Calu3 (cell line): Measurements from ENCODE around the gene SHISAL2A. TPM values are rescaled to one million over a fixed set of nuclear protein-coding genes. Genes with fewer than 3 reads are reported as not detected.

Source experiments
- BruUV-seq: library from RNA; stranded (reverse); fragments of 400-500 nt; replicated peaks from 2 replicates; lab custom pipeline; 2021; lab: Mats Ljungman, UMichigan
- CTCF ChIA-PET: fragments of 300-600 bp; sonication (Branson Sonifier 250); formaldehyde crosslinking; loops from one replicate; lab custom pipeline; 2022; ENCODE audit warnings: antibody characterized with exemption; lab: Charles Lee
- DNase-seq: peaks from one replicate; pipeline ENCODE4 v3.0.0; 2022
- H3K27ac Mint-ChIP-seq: one replicate; pipeline ENCODE4 v1.8.0; 2022; ENCODE audit warnings: mixed read lengths; ENCODE audit not compliant: unreplicated experiment
- H3K27me3 Mint-ChIP-seq: one replicate; pipeline ENCODE4 v1.8.0; 2022; ENCODE audit warnings: mixed read lengths; ENCODE audit not compliant: unreplicated experiment
- H3K36me3 Mint-ChIP-seq: one replicate; pipeline ENCODE4 v1.8.0; 2022; ENCODE audit warnings: mild to moderate bottlenecking, moderate library complexity, mixed read lengths; ENCODE audit not compliant: insufficient read depth, unreplicated experiment
- H3K4me1 Mint-ChIP-seq: one replicate; pipeline ENCODE4 v1.8.0; 2022; ENCODE audit warnings: mild to moderate bottlenecking, low read depth, mixed read lengths; ENCODE audit not compliant: unreplicated experiment
- H3K4me3 Mint-ChIP-seq: one replicate; pipeline ENCODE4 v1.8.0; 2022; ENCODE audit warnings: mild to moderate bottlenecking, low read depth, moderate library complexity, mixed read lengths; ENCODE audit not compliant: unreplicated experiment
- H3K9me3 Mint-ChIP-seq: one replicate; pipeline ENCODE4 v1.8.0; 2022; ENCODE audit warnings: low read depth, mixed read lengths; ENCODE audit not compliant: unreplicated experiment
- CTCF ChIP-seq: fragments of 200-600 bp; IDR thresholded peaks from one replicate; pipeline ENCODE4 v1.8.0; 2022; ENCODE audit warnings: antibody characterized with exemption; ENCODE audit not compliant: unreplicated experiment
- intact Hi-C: fragments of 100-400 bp; cut with micrococcal nuclease; formaldehyde crosslinking; loops from one replicate; pipeline ENCODE4 v1.10.0; 2022; ENCODE audit not compliant: unreplicated experiment
- total RNA-seq: library from RNA; stranded (reverse); gene quantifications from 2 replicates; pipeline ENCODE4 v1.2.3, GENCODE V29; 2022

SHISAL2A gene
- total RNA-seq, 1 experiment from 2014 or later: not detected

GRCh38 chr1:52695627-52696026 is 62.7 kb downstream of the SHISAL2A start:
- Mint-ChIP-seq H3K27ac (no peak overlapping the region), H3K9me3 (peaks cover 2% of the 10 kb centered on the region), H3K27me3 (no peaks in the 10 kb centered on the region), H3K36me3 (peaks cover 44% of the 10 kb centered on the region), H3K4me3 (no peak overlapping the region), H3K4me1 (peaks cover 11% of the 10 kb centered on the region)
- DNase-seq: no peak
- CTCF ChIA-PET: interaction anchor here (0.6 to 0.7 kb wide), 2 partner anchors 475 to 638 kb away, joined by 3 read pairs; no protein-coding TSS in a partner anchor
- no peak for TF ChIP-seq CTCF
- BruUV-seq: no TSS peak
- intact Hi-C loops: no loop called here

- CTCF ChIA-PET: no interaction called here
- peak within 1 kb of the TSS; percentile 94 for H3K27ac Mint-ChIP-seq
- peak; percentile 91 for DNase-seq
- H3K27me3 Mint-ChIP-seq: no peaks in the 10 kb centered on the region
- no TSS peak for BruUV-seq
- peaks cover 18% of the 10 kb centered on the region for H3K4me1 Mint-ChIP-seq
- H3K36me3 Mint-ChIP-seq: peaks cover 29% of the 10 kb centered on the region
- intact Hi-C loops: no loop called here
- H3K4me3 Mint-ChIP-seq: peak within 1 kb of the TSS; percentile 93
- H3K9me3 Mint-ChIP-seq: peaks cover 2% of the 10 kb centered on the region
- TF ChIP-seq CTCF: no peak
Observed at GRCh38 chr1:52697795-52698674, 65.1 kb downstream of the SHISAL2A start, which contains the start of gene COA7. Gene COA7, minus strand, starts transcription at chr1:52698347. Its CDS starts 21 bp downstream, at chr1:52698326.

- no peaks in the 10 kb centered on the region for H3K27me3 Mint-ChIP-seq
- peak overlapping the region; percentile 98 for H3K4me3 Mint-ChIP-seq
- CTCF ChIA-PET: interaction anchor here (0.5 to 1.5 kb wide), 2 partner anchors 13 to 23 kb away, joined by 3 to 5 read pairs; partner anchors contain the start of gene ZYG11B
- DNase-seq: peak; percentile 87
- H3K27ac Mint-ChIP-seq: peak overlapping the region; percentile 96
- no peaks in the 10 kb centered on the region for H3K9me3 Mint-ChIP-seq
- peaks cover 38% of the 10 kb centered on the region for H3K4me1 Mint-ChIP-seq
- no TSS peak for BruUV-seq
- peaks cover 20% of the 10 kb centered on the region for H3K36me3 Mint-ChIP-seq
- intact Hi-C loops: loop anchor here (5.0 kb wide), 3 partner anchors 44 to 494 kb away; partner anchors contain the start of gene CPT2
- TF ChIP-seq CTCF: no peak
Observed at GRCh38 chr1:52702886-52703787, 70.2 kb downstream of the SHISAL2A start.

GRCh38 chr1:52706136-52706670 is 73.2 kb downstream of the SHISAL2A start:
- H3K27me3 Mint-ChIP-seq: no peaks in the 10 kb centered on the region
- TF ChIP-seq CTCF: no peak
- no peak for DNase-seq
- CTCF ChIA-PET: interaction anchor here (0.9 kb wide), 1 partner anchor 20 kb away, joined by 3 read pairs; the partner anchor contains the start of gene ZYG11B
- no peaks in the 10 kb centered on the region for H3K9me3 Mint-ChIP-seq
- BruUV-seq: no TSS peak
- H3K27ac Mint-ChIP-seq: no peak overlapping the region
- intact Hi-C loops: no loop called here
- peaks cover 34% of the 10 kb centered on the region for H3K4me1 Mint-ChIP-seq
- H3K36me3 Mint-ChIP-seq: peaks cover 11% of the 10 kb centered on the region
- no peak overlapping the region for H3K4me3 Mint-ChIP-seq
